HCT116 (cell line): ENCODE measurements around the gene SCFD2. TPM values are rescaled to one million over a fixed set of nuclear protein-coding genes. Genes with fewer than 3 reads are reported as not detected.

Experiments used
- ATAC-seq: fragments of 200-7000 bp; cut with Tn5 transposase; 2 replicates; pipeline ENCODE4 v1.9.1; 2020; ENCODE audit warnings: mild to moderate bottlenecking, moderate library complexity
- BruUV-seq: library from RNA; stranded (reverse); fragments of 400-500 nt; replicated peaks from 2 replicates; lab custom pipeline; 2021; lab: Mats Ljungman, UMichigan
- CTCF ChIA-PET: fragments of 300-600 bp; sonication (Branson Sonifier 250); formaldehyde crosslinking; loops from one replicate; lab custom pipeline; 2021; ENCODE audit warnings: antibody characterized with exemption; lab: Charles Lee
- POLR2A ChIA-PET: fragments of 300-600, 350-600 bp; sonication (Branson Sonifier 250); formaldehyde crosslinking; loops from one replicate; lab custom pipeline; 2021; ENCODE audit warnings: antibody characterized with exemption; lab: Charles Lee
- RAD21 ChIA-PET, 2 experiments: fragments of 300-600 bp; sonication (Branson Sonifier 250); formaldehyde crosslinking; loops; one replicate each; lab custom pipeline; 2023; ENCODE audit warnings: low total read pairs in 2 of 2; ENCODE audit not compliant: uncharacterized antibody in 2 of 2, unreplicated experiment in 2 of 2, low non-redundant PET in 1 of 2; lab: Charles Lee
- DNase-seq: peaks from one replicate; pipeline ENCODE4 v3.0.0-alpha.2; 2010; ENCODE audit warnings: low read depth, low spot score
- H2AFZ ChIP-seq: fragments of 200-600 bp; shearing (Covaris generic), sonication (generic); 2 replicates; pipeline ENCODE4 v1.6.1; 2017; ENCODE audit warnings: low read depth, mixed run types, mixed read lengths, antibody characterized with exemption, low read length; ENCODE audit not compliant: poor library complexity, severe bottlenecking
- H3K27ac ChIP-seq: 2 replicates; pipeline ENCODE4 v1.5.1; 2012; ENCODE audit warnings: low read depth, low read length
- H3K27me3 ChIP-seq: fragments of 200-600 bp; sonication (generic); 2 replicates; pipeline ENCODE4 v1.6.1; 2016; ENCODE audit warnings: mixed run types, low read length, mixed read lengths; ENCODE audit not compliant: insufficient read depth
- H3K36me3 ChIP-seq, 2 experiments: fragments of 200-500 bp in 1 of 2; fragments of 200-600 bp in 1 of 2; sonication (Bioruptor generic) in 1 of 2; sonication (generic) in 1 of 2; 2 replicates each; pipeline versions ENCODE4 v1.5.1 to v1.6.1; 2014 to 2016; ENCODE audit warnings: low read length in 2 of 2, inconsistent platforms in 1 of 2, mixed read lengths in 1 of 2, mixed run types in 1 of 2; ENCODE audit not compliant: insufficient read depth in 2 of 2, control insufficient read depth in 1 of 2
- H3K4me1 ChIP-seq, 2 experiments: fragments of 200-600 bp in 1 of 2; sonication (generic) in 1 of 2; 2 replicates each; pipeline versions ENCODE4 v1.5.1 to v1.6.1; 2012 to 2017; ENCODE audit warnings: low read length in 2 of 2, inconsistent platforms in 1 of 2, mild to moderate bottlenecking in 1 of 2, mixed read lengths in 1 of 2, mixed run types in 1 of 2, moderate library complexity in 1 of 2; ENCODE audit not compliant: insufficient read depth in 2 of 2, control insufficient read depth in 1 of 2
- H3K4me2 ChIP-seq: fragments of 200-600 bp; sonication (generic); 2 replicates; pipeline ENCODE4 v1.6.1; 2017; ENCODE audit warnings: mixed run types, low read length, mixed read lengths
- H3K4me3 ChIP-seq, 2 experiments: fragments of 200-600 bp in 1 of 2; sonication (generic) in 1 of 2; replicated peaks in 1 of 2; 2 replicates each; pipeline ENCODE4 v1.5.1; 2011 to 2016; ENCODE audit warnings: low read length in 2 of 2, control low read depth in 1 of 2, low read depth in 1 of 2, mild to moderate bottlenecking in 1 of 2, mixed read lengths in 1 of 2, mixed run types in 1 of 2
- H3K79me2 ChIP-seq: fragments of 200-600 bp; sonication (generic); 2 replicates; pipeline ENCODE4 v1.6.1; 2017; ENCODE audit warnings: mild to moderate bottlenecking, mixed run types, low read length, moderate library complexity, mixed read lengths; ENCODE audit not compliant: insufficient read depth
- H3K9ac ChIP-seq: fragments of 200-600 bp; sonication (generic); 2 replicates; pipeline ENCODE4 v1.6.1; 2016; ENCODE audit warnings: low read length, mixed read lengths
- H3K9me2 ChIP-seq: fragments of 200-600 bp; sonication (generic), shearing (Covaris generic); 2 replicates; pipeline ENCODE4 v1.6.1; 2017; ENCODE audit warnings: mixed run types, mild to moderate bottlenecking, moderate library complexity; ENCODE audit not compliant: insufficient read depth
- H3K9me3 ChIP-seq, 2 experiments: fragments of 200-500 bp in 1 of 2; fragments of 200-600 bp in 1 of 2; sonication (Bioruptor generic) in 1 of 2; sonication (generic) in 1 of 2; 2 replicates each; pipeline ENCODE4 v1.6.1; 2014 to 2017; ENCODE audit warnings: low read length in 2 of 2, mixed read lengths in 2 of 2, inconsistent platforms in 1 of 2, low read depth in 1 of 2, mild to moderate bottlenecking in 1 of 2, mixed run types in 1 of 2, moderate library complexity in 1 of 2; ENCODE audit not compliant: control insufficient read depth in 1 of 2, insufficient read depth in 1 of 2
- H4K20me1 ChIP-seq: fragments of 200-600 bp; sonication (generic), shearing (Covaris generic); 2 replicates; pipeline ENCODE4 v1.6.1; 2017; ENCODE audit warnings: mixed run types, mild to moderate bottlenecking, moderate library complexity; ENCODE audit not compliant: insufficient read depth
- ATF3 ChIP-seq: IDR thresholded peaks from 2 replicates; pipeline ENCODE4 v1.6.1; 2012
- CBX3 ChIP-seq: IDR thresholded peaks from 2 replicates; pipeline ENCODE4 v1.6.1; 2012; ENCODE audit warnings: low read depth
- CEBPB ChIP-seq: IDR thresholded peaks from 2 replicates; pipeline ENCODE4 v1.6.1; 2012; ENCODE audit warnings: low read depth
- EGR1 ChIP-seq: IDR thresholded peaks from 2 replicates; pipeline ENCODE4 v1.6.1; 2012; ENCODE audit warnings: low read depth
- ELF1 ChIP-seq: IDR thresholded peaks from 2 replicates; pipeline ENCODE4 v1.6.1; 2012; ENCODE audit warnings: low read depth, borderline replicate concordance
- EZH2 ChIP-seq: fragments of 200-600 bp; sonication (generic); IDR thresholded peaks from 2 replicates; pipeline ENCODE4 v1.6.1; 2017; ENCODE audit warnings: antibody characterized with exemption, mixed run types
- EZH2phosphoT487 ChIP-seq: fragments of 200-600 bp; IDR thresholded peaks from 2 replicates; pipeline ENCODE4 v1.6.1; 2018; ENCODE audit warnings: antibody characterized with exemption, borderline replicate concordance
- FOSL1 ChIP-seq: IDR thresholded peaks from 2 replicates; pipeline ENCODE4 v1.6.1; 2012; ENCODE audit warnings: low read depth
- JUND ChIP-seq: IDR thresholded peaks from 2 replicates; pipeline ENCODE4 v1.6.1; 2012
- POLR2AphosphoS5 ChIP-seq: IDR thresholded peaks from 2 replicates; pipeline ENCODE4 v1.6.1; 2011; ENCODE audit warnings: mild to moderate bottlenecking, low read depth, low read length, moderate library complexity
- SIN3A ChIP-seq: IDR thresholded peaks from 2 replicates; pipeline ENCODE4 v1.6.1; 2012; ENCODE audit warnings: low read depth
- SP1 ChIP-seq: IDR thresholded peaks from 2 replicates; pipeline ENCODE4 v1.6.1; 2012; ENCODE audit warnings: low read depth
- SRF ChIP-seq: IDR thresholded peaks from 2 replicates; pipeline ENCODE4 v1.6.1; 2012; ENCODE audit warnings: low read depth
- TCF7L2 ChIP-seq: IDR thresholded peaks from 2 replicates; pipeline ENCODE4 v1.7.0; 2011; ENCODE audit warnings: borderline replicate concordance, inconsistent platforms; ENCODE audit not compliant: insufficient read depth, insufficient read length; ENCODE audit errors: extremely low read depth
- YY1 ChIP-seq: IDR thresholded peaks from 2 replicates; pipeline ENCODE4 v1.6.1; 2011; ENCODE audit warnings: low read length, low read depth, moderate library complexity, mild to moderate bottlenecking; ENCODE audit not compliant: insufficient replicate concordance; ENCODE audit errors: extremely low read depth
- ZBTB33 ChIP-seq: IDR thresholded peaks from 2 replicates; pipeline ENCODE4 v1.6.1; 2011; ENCODE audit warnings: mild to moderate bottlenecking, low read length, moderate library complexity; ENCODE audit not compliant: insufficient replicate concordance; ENCODE audit errors: extremely low read depth
- ZFX ChIP-seq: fragments of 450-650 bp; IDR thresholded peaks from 2 replicates; pipeline ENCODE4 v1.6.1; 2017
- ZNF274 ChIP-seq: fragments of 200-500 bp; sonication (Bioruptor generic); IDR thresholded peaks from 2 replicates; pipeline ENCODE4 v1.6.1; 2014; ENCODE audit warnings: mild to moderate bottlenecking, low read depth, low read length, inconsistent platforms
- intact Hi-C: fragments of 100-400 bp; cut with micrococcal nuclease; formaldehyde crosslinking; loops from 2 replicates; pipeline ENCODE4 v1.10.0; 2022
- total RNA-seq: library from RNA; stranded (reverse); gene quantifications from one replicate; pipeline ENCODE4 v1.2.1, GENCODE V29; 2021; ENCODE audit not compliant: unreplicated experiment
- TF ChIP-seq, protein P1 (sequence below): IDR thresholded peaks from 2 replicates; pipeline ENCODE4 v1.6.1; 2012; ENCODE audit warnings: low read depth
- TF ChIP-seq, protein P2 (sequence below), 3 experiments: fragments of 200-600 bp in 1 of 3; sonication (generic) in 1 of 3; IDR thresholded peaks in 2 of 3; conservative IDR thresholded peaks in 1 of 3; 2 replicates each; pipeline ENCODE4 v1.5.1; 2012 to 2017; ENCODE audit warnings: low read depth in 2 of 3, low read length in 2 of 3, antibody characterized with exemption in 1 of 3, borderline replicate concordance in 1 of 3, control low read depth in 1 of 3, mild to moderate bottlenecking in 1 of 3, mixed read lengths in 1 of 3, mixed run types in 1 of 3, moderate library complexity in 1 of 3; ENCODE audit not compliant: insufficient read depth in 1 of 3

Gene SCFD2
- total RNA-seq, 1 experiment from 2014 or later, result 13.6 TPM

- DNase-seq, result no peak
Observed at GRCh38 chr4:52964561-52965101, 401.2 kb downstream of the SCFD2 start.

More at GRCh38 chr4:52964561-52965101, 401.2 kb downstream of the SCFD2 start:
- Histone ChIP-seq H3K9me2 (no peaks in the 10 kb centered on the region), H3K9ac (no peak overlapping the region), H3K27me3 (no peaks in the 10 kb centered on the region), H3K36me3 (no peaks in the 10 kb centered on the region), H3K4me2 (no peak overlapping the region), H2AFZ (no peak overlapping the region), H3K27ac (no peak overlapping the region), H4K20me1 (no peaks in the 10 kb centered on the region), H3K4me1 (no peaks in the 10 kb centered on the region), H3K79me2 (no peaks in the 10 kb centered on the region), H3K9me3 (no peaks in the 10 kb centered on the region), H3K4me3 (no peak overlapping the region)
- TF ChIP-seq ZBTB33 (no peak), ELF1 (no peak), CBX3 (no peak), POLR2AphosphoS5 (no peak), TCF7L2 (no peak), EZH2phosphoT487 (no peak), SRF (no peak), ZNF274 (no peak), CEBPB (no peak), JUND (no peak), ZFX (no peak), YY1 (no peak), EGR1 (no peak), ATF3 (no peak), SIN3A (no peak), SP1 (no peak), FOSL1 (no peak), EZH2 (no peak)
- TF ChIP-seq, protein P1, sequence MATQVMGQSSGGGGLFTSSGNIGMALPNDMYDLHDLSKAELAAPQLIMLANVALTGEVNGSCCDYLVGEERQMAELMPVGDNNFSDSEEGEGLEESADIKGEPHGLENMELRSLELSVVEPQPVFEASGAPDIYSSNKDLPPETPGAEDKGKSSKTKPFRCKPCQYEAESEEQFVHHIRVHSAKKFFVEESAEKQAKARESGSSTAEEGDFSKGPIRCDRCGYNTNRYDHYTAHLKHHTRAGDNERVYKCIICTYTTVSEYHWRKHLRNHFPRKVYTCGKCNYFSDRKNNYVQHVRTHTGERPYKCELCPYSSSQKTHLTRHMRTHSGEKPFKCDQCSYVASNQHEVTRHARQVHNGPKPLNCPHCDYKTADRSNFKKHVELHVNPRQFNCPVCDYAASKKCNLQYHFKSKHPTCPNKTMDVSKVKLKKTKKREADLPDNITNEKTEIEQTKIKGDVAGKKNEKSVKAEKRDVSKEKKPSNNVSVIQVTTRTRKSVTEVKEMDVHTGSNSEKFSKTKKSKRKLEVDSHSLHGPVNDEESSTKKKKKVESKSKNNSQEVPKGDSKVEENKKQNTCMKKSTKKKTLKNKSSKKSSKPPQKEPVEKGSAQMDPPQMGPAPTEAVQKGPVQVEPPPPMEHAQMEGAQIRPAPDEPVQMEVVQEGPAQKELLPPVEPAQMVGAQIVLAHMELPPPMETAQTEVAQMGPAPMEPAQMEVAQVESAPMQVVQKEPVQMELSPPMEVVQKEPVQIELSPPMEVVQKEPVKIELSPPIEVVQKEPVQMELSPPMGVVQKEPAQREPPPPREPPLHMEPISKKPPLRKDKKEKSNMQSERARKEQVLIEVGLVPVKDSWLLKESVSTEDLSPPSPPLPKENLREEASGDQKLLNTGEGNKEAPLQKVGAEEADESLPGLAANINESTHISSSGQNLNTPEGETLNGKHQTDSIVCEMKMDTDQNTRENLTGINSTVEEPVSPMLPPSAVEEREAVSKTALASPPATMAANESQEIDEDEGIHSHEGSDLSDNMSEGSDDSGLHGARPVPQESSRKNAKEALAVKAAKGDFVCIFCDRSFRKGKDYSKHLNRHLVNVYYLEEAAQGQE, result no peak
- TF ChIP-seq, protein P2, sequence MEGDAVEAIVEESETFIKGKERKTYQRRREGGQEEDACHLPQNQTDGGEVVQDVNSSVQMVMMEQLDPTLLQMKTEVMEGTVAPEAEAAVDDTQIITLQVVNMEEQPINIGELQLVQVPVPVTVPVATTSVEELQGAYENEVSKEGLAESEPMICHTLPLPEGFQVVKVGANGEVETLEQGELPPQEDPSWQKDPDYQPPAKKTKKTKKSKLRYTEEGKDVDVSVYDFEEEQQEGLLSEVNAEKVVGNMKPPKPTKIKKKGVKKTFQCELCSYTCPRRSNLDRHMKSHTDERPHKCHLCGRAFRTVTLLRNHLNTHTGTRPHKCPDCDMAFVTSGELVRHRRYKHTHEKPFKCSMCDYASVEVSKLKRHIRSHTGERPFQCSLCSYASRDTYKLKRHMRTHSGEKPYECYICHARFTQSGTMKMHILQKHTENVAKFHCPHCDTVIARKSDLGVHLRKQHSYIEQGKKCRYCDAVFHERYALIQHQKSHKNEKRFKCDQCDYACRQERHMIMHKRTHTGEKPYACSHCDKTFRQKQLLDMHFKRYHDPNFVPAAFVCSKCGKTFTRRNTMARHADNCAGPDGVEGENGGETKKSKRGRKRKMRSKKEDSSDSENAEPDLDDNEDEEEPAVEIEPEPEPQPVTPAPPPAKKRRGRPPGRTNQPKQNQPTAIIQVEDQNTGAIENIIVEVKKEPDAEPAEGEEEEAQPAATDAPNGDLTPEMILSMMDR (IDR thresholded peaks at IDR 0.05 in 2 of 3, conservative IDR thresholded peaks at IDR 0.05 in 1 of 3; ENCODE audit: borderline replicate concordance in 1 of 3, insufficient read depth in 1 of 3, low read depth in 2 of 3, low read length in 2 of 3), result no peak
- intact Hi-C loops, result no loop called here
- no peak for ATAC-seq
- ChIA-PET POLR2A (no interaction called here), CTCF (no interaction called here), RAD21 (no interaction called here)
- no TSS peak for BruUV-seq
